ENCODE results near the gene CST7. TPM values are rescaled to one million over a fixed set of nuclear protein-coding genes. Genes with fewer than 3 reads are reported as not detected.

The CST7 gene
- total RNA-seq, 1 experiment from 2014 or later: not detected

- Histone ChIP-seq H3K4ac (ENCODE audit: low read depth, low read length) (no peak overlapping the region), H2AK5ac (ENCODE audit: insufficient read length, low read length) (no peak overlapping the region), H3K23me2 (ENCODE audit: insufficient read length, low read depth, low read length, poor library complexity, severe bottlenecking) (peaks cover 8% of the 10 kb centered on the region), H2BK12ac (ENCODE audit: insufficient read length, low read depth, low read length) (no peak overlapping the region), H2BK20ac (ENCODE audit: low read depth, low read length, poor library complexity, severe bottlenecking) (no peak overlapping the region), H4K5ac (ENCODE audit: insufficient read length, low read depth, low read length) (no peak overlapping the region), H2BK5ac (ENCODE audit: insufficient read length, low read length) (no peak overlapping the region), H3K27me3 (ENCODE audit: insufficient read depth, low read length) (no peaks in the 10 kb centered on the region), H3K18ac (ENCODE audit: insufficient read length, low read depth, low read length) (no peak overlapping the region), H3K79me2 (ENCODE audit: insufficient read depth, low read length) (peaks cover 5% of the 10 kb centered on the region; the same call in 1 of the 2 replicates), H4K91ac (ENCODE audit: insufficient read length, low read depth, low read length) (no peak overlapping the region), H3T11ph (ENCODE audit: low read length) (no peak overlapping the region), H2BK15ac (ENCODE audit: low read depth, low read length) (no peak overlapping the region), H3K56ac (ENCODE audit: insufficient read length, low read depth, low read length) (no peak overlapping the region), H2AFZ (ENCODE audit: low read length) (no peak overlapping the region), H3K14ac (ENCODE audit: insufficient read depth, low read length) (no peak overlapping the region), H3K9me3 (ENCODE audit: control insufficient read depth, low read depth, low read length) (no peaks in the 10 kb centered on the region), H3K9ac (ENCODE audit: extremely low read depth, insufficient read length, low read length) (no peak overlapping the region), H3K79me1 (ENCODE audit: insufficient read depth, low read depth, low read length, poor library complexity, severe bottlenecking) (no peaks in the 10 kb centered on the region), H4K20me1 (ENCODE audit: control insufficient read depth, insufficient read depth, insufficient read length) (peaks cover 2% of the 10 kb centered on the region), H3K27ac (ENCODE audit: insufficient read length, low read depth, low read length) (no peak overlapping the region), H3K4me2 (ENCODE audit: insufficient read depth, insufficient read length, low read length) (peak overlapping the region; percentile 93), H4K8ac (replicated peaks; ENCODE audit: insufficient read length, low read depth, low read length) (no peak overlapping the region), H3K4me1 (ENCODE audit: insufficient read depth, low read length) (peaks cover 4% of the 10 kb centered on the region; the same call in 1 of the 2 replicates), H2BK120ac (ENCODE audit: low read depth, low read length, poor library complexity, severe bottlenecking) (no peak overlapping the region), H3K23ac (ENCODE audit: insufficient read length, low read depth, low read length) (no peak overlapping the region)
- no peak for DNase-seq
- Mint-ChIP-seq H3K4me1 (peaks cover 29 to 36% of the 10 kb centered on the region in 2 experiments), H3K36me3 (ENCODE audit: insufficient read depth in 1 of 3, low read depth in 3 of 3) (peaks cover 0 to 4% (median 2%) of the 10 kb centered on the region in 3 experiments; a peak in 1 of 7 replicates), H3K27me3 (ENCODE audit: low read depth) (peaks cover 30% of the 10 kb centered on the region), H3K27ac (no peak overlapping the region), H3K9me3 (no peaks in the 10 kb centered on the region), H3K4me3 (peak overlapping the region; percentile 93 to 96)
- WGBS (ENCODE audit: extremely low coverage, insufficient read length, low lambda C conversion rate): no CpG with 5 or more reads among the region's 9 CpGs
- TF ChIP-seq, protein P1, sequence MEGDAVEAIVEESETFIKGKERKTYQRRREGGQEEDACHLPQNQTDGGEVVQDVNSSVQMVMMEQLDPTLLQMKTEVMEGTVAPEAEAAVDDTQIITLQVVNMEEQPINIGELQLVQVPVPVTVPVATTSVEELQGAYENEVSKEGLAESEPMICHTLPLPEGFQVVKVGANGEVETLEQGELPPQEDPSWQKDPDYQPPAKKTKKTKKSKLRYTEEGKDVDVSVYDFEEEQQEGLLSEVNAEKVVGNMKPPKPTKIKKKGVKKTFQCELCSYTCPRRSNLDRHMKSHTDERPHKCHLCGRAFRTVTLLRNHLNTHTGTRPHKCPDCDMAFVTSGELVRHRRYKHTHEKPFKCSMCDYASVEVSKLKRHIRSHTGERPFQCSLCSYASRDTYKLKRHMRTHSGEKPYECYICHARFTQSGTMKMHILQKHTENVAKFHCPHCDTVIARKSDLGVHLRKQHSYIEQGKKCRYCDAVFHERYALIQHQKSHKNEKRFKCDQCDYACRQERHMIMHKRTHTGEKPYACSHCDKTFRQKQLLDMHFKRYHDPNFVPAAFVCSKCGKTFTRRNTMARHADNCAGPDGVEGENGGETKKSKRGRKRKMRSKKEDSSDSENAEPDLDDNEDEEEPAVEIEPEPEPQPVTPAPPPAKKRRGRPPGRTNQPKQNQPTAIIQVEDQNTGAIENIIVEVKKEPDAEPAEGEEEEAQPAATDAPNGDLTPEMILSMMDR (conservative IDR thresholded peaks at IDR 0.05): no peak
These were observed 44.5 kb downstream of the CST7 start for GRCh38 chr20:24993337-24994185.
